Measurements from ENCODE around the gene PRPF18. TPM values are rescaled to one million over a fixed set of nuclear protein-coding genes. Genes with fewer than 3 reads are reported as not detected.

Gene PRPF18
- total and polyA plus RNA-seq, 9 donors = 13.0 to 22.4 (median 18.2) TPM

DNA sequence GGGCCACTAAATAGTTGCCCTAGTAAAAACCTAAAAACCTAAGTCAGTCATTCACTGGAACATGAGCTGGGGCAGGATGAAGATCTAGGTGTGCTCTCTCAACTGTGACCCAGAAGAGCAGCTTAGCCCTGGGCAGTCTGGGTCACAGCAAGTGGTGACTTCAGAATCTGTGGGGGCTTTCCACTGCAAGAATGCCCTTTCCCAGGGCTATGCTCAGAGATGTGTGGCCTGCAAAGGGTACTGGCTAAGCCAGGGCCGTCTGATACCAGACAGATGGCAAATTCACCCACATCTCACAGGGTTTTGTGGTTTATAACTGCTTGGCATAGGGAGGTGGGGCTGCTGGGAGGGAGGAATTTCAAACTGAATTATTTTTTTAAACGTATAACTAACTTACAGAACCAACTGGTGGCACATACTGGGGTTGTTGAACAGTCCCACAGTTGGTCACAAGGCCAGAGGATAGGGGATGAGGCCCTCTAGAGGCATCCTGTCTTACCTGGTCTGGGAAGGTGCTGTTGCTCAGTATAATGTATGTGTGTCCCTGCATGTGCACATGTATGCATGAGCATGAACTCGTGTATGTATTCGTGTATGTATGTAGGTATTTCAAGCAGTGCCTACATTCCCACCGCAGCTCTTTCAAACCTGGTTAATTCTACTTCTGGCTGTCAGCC is 63.2 kb downstream of the PRPF18 start:
- H3K36me3 ChIP-seq = no peaks in the 10 kb centered on the region
- WGBS, 3 donors = 60 to 73% (median 72%) methylated on average over 5 of the region's 5 CpGs
- intact Hi-C loops (cut with DNase I) = no loop called here

DNA sequence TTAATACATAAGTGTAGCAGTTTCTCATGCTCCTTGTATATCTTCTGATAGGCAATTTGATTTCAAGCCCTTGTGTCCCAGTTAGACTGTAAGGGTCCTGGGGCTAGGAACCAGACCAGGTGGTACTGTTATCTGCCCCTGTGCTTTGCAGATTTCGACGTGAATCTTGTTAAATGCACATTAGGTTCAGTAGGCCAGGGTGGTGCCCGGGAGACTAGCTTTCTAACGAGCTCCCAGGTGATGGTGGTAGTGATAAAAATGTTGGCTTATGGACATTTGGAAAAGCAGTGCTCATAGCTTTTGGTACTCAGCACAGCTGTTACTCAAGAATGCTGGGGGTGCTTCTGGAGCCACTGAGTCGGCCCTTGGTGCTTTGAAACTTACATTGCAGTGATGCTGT is 64.2 kb downstream of the PRPF18 start:
- H3K27me3 ChIP-seq = no peaks in the 10 kb centered on the region
- 45 to 50% (median 47%) methylated on average over 5 of the region's 5 CpGs for WGBS, 3 donors
- no peak for TF ChIP-seq EP300 (IDR thresholded peaks at IDR 0.05)
- no peak for TF ChIP-seq POLR2A (IDR thresholded peaks at IDR 0.05)
- TF ChIP-seq, protein P1, sequence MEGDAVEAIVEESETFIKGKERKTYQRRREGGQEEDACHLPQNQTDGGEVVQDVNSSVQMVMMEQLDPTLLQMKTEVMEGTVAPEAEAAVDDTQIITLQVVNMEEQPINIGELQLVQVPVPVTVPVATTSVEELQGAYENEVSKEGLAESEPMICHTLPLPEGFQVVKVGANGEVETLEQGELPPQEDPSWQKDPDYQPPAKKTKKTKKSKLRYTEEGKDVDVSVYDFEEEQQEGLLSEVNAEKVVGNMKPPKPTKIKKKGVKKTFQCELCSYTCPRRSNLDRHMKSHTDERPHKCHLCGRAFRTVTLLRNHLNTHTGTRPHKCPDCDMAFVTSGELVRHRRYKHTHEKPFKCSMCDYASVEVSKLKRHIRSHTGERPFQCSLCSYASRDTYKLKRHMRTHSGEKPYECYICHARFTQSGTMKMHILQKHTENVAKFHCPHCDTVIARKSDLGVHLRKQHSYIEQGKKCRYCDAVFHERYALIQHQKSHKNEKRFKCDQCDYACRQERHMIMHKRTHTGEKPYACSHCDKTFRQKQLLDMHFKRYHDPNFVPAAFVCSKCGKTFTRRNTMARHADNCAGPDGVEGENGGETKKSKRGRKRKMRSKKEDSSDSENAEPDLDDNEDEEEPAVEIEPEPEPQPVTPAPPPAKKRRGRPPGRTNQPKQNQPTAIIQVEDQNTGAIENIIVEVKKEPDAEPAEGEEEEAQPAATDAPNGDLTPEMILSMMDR (IDR thresholded peaks at IDR 0.05) = no peak
- H3K9me3 ChIP-seq = no peaks in the 10 kb centered on the region
- no peak overlapping the region for H3K4me3 ChIP-seq
- intact Hi-C loops (cut with DNase I) = no loop called here
- H3K36me3 ChIP-seq = no peaks in the 10 kb centered on the region
- H3K4me1 ChIP-seq (ENCODE audit: insufficient read depth) = no peaks in the 10 kb centered on the region
- no peak overlapping the region for H3K27ac ChIP-seq
- no peak for DNase-seq

More for the DNA sequence above, 63.2 kb downstream of the PRPF18 start:
- Histone ChIP-seq H3K4me3 (no peak overlapping the region), H3K27ac (no peak overlapping the region), H3K4me1 (ENCODE audit: insufficient read depth) (no peaks in the 10 kb centered on the region), H3K9me3 (no peaks in the 10 kb centered on the region), H3K27me3 (no peaks in the 10 kb centered on the region)
- no peak for DNase-seq
- TF ChIP-seq POLR2A (IDR thresholded peaks at IDR 0.05) (no peak), EP300 (IDR thresholded peaks at IDR 0.05) (no peak)
- TF ChIP-seq, protein P1 (IDR thresholded peaks at IDR 0.05) = no peak

DNA sequence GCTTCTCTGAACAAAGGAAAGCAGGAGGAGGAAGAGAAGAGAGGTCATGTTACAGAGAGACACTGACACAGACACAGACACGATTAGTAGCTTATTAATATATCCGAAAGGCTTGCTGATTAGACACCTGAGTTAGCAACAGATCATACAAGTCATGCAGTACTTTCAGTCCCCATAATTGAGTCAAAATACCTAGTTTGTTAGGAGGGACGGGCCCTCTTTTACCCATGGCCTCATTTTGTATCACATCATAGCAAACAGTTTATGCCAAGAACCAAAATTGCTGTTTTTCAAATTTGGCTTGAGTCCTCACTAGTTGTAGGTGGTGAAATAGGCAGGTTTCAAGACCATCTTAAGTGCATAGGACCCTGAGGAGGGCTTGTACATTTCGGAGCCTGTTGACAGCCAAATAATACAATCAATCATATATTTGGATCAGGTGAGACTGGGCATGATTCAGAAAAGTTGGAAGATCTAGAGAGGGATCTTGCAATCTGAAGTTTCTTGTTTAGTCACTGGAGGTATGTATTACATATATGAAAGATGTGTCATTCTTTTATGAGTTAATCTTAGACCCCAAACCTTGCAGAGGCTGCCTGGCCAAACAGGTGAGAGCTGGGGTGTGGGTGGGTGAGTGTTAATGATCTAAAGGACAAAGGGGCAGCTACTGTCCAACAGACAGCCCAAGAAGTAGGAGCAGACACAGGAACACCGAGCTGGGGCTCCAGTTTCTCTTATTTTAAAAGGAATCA is 65.4 kb downstream of the PRPF18 start:
- H3K4me3 ChIP-seq = no peak overlapping the region
- TF ChIP-seq POLR2A (IDR thresholded peaks at IDR 0.05) = no peak
- TF ChIP-seq, protein P1 (IDR thresholded peaks at IDR 0.05) = no peak
- TF ChIP-seq EP300 (IDR thresholded peaks at IDR 0.05) = no peak
- H3K9me3 ChIP-seq = no peaks in the 10 kb centered on the region
- intact Hi-C loops (cut with DNase I) = no loop called here
- WGBS, 3 donors = 59 to 66% (median 61%) methylated on average over 5 of the region's 5 CpGs
- no peaks in the 10 kb centered on the region for H3K4me1 ChIP-seq (ENCODE audit: insufficient read depth)
- H3K36me3 ChIP-seq = no peaks in the 10 kb centered on the region
- no peak for DNase-seq
- no peaks in the 10 kb centered on the region for H3K27me3 ChIP-seq
- H3K27ac ChIP-seq = no peak overlapping the region

DNA sequence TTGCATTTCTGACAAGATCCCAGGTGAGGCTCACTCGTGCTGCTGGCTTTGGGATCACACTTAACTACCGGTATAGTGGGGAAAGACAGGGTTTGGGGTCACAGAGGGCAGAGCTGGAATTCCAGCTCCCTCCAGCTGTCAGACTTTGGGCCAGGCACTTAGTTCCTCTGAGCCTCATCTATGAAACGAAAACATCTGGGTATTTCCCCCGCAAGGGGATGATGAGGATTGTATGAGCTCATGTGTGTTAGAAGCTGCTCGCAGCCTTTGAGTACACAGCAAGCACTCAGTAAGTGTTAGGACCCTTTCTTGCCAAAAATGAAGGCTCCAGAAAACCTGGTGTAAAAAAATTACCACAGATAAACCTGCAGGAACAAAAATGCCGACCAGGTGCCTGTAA is 66.1 kb downstream of the PRPF18 start:
- no peak for TF ChIP-seq POLR2A (IDR thresholded peaks at IDR 0.05)
- no peak for TF ChIP-seq EP300 (IDR thresholded peaks at IDR 0.05)
- TF ChIP-seq, protein P1 (IDR thresholded peaks at IDR 0.05) = no peak
- no peak overlapping the region for H3K4me3 ChIP-seq
- intact Hi-C loops (cut with DNase I) = no loop called here
- WGBS, 3 donors = 43 to 51% (median 48%) methylated on average over 6 of the region's 6 CpGs
- H3K4me1 ChIP-seq (ENCODE audit: insufficient read depth) = no peaks in the 10 kb centered on the region
- no peak for DNase-seq
- no peaks in the 10 kb centered on the region for H3K36me3 ChIP-seq
- H3K9me3 ChIP-seq = no peaks in the 10 kb centered on the region
- H3K27me3 ChIP-seq = no peaks in the 10 kb centered on the region
- H3K27ac ChIP-seq = no peak overlapping the region
